HTERT RPE-1 (cell line): ENCODE measurements around the gene LAMP1.
"Not testable (repeated sequence)": the region's sequence is repeated elsewhere in the genome, so short reads cannot be mapped to it uniquely, and the experiment has no call there.

Experiments
- in situ Hi-C: fragments of 300-500 bp; cut with MboI; formaldehyde crosslinking; loops from 4 replicates; pipeline ENCODE4 v1.14.3; 2020; ENCODE audit warnings: low sequenced_read_pairs

LAMP1 gene

GRCh38 chr13:113296823-113297369, at the start of gene LAMP1:
TSS of gene LAMP1 (plus strand) at chr13:113297239. CDS start at chr13:113297435, 196 bp downstream.
- in situ Hi-C loops, result no loop called here

GRCh38 chr13:113252516-113253095, 44.4 kb upstream of the LAMP1 start:
- in situ Hi-C loops, result no loop called here

GRCh38 chr13:113257908-113258307, 39.1 kb upstream of the LAMP1 start:
- in situ Hi-C loops, result not testable (repeated sequence)

GRCh38 chr13:113258321-113259054, 38.6 kb upstream of the LAMP1 start:
- in situ Hi-C loops, result no loop called here

- in situ Hi-C loops, result no loop called here
Measured at GRCh38 chr13:113260996-113261395, 36.0 kb upstream of the LAMP1 start.

- in situ Hi-C loops, result not testable (repeated sequence)
Measured at GRCh38 chr13:113263016-113263415, 34.0 kb upstream of the LAMP1 start.

- in situ Hi-C loops, result no loop called here
Measured at GRCh38 chr13:113267642-113268405, 29.2 kb upstream of the LAMP1 start.

- in situ Hi-C loops, result no loop called here
Measured at GRCh38 chr13:113272031-113272430, 25.0 kb upstream of the LAMP1 start.

GRCh38 chr13:113272701-113273181, 24.3 kb upstream of the LAMP1 start:
- in situ Hi-C loops, result no loop called here

- in situ Hi-C loops, result no loop called here
Measured at GRCh38 chr13:113273321-113273720, 23.7 kb upstream of the LAMP1 start.

GRCh38 chr13:113273851-113274590, 23.0 kb upstream of the LAMP1 start:
- in situ Hi-C loops, result no loop called here

GRCh38 chr13:113274721-113275120, 22.3 kb upstream of the LAMP1 start:
- in situ Hi-C loops, result no loop called here

GRCh38 chr13:113275387-113275786, 21.7 kb upstream of the LAMP1 start:
- in situ Hi-C loops, result no loop called here

GRCh38 chr13:113280126-113280525, 16.9 kb upstream of the LAMP1 start:
- in situ Hi-C loops, result no loop called here

GRCh38 chr13:113283904-113284303, 13.1 kb upstream of the LAMP1 start:
- in situ Hi-C loops, result no loop called here

- in situ Hi-C loops, result no loop called here
Measured at GRCh38 chr13:113288880-113289279, 8.2 kb upstream of the LAMP1 start.

- in situ Hi-C loops, result no loop called here
Measured at GRCh38 chr13:113291129-113291528, 5.9 kb upstream of the LAMP1 start.

GRCh38 chr13:113292021-113292862, 4.8 kb upstream of the LAMP1 start:
- in situ Hi-C loops, result no loop called here

GRCh38 chr13:113293686-113294085, 3.4 kb upstream of the LAMP1 start:
- in situ Hi-C loops, result no loop called here

- in situ Hi-C loops, result no loop called here
Measured at GRCh38 chr13:113295776-113296175, 1.3 kb upstream of the LAMP1 start.
